Measurements from ENCODE around the gene ENPP3. TPM values are rescaled to one million over a fixed set of nuclear protein-coding genes. Genes with fewer than 3 reads are reported as not detected.

The ENPP3 gene
- total and polyA plus RNA-seq, 2 of the 13 experiments (the other 11 are each of a cell fraction or from before 2014, with no cell fraction given): 40.0 to 75.4 TPM

DNA sequence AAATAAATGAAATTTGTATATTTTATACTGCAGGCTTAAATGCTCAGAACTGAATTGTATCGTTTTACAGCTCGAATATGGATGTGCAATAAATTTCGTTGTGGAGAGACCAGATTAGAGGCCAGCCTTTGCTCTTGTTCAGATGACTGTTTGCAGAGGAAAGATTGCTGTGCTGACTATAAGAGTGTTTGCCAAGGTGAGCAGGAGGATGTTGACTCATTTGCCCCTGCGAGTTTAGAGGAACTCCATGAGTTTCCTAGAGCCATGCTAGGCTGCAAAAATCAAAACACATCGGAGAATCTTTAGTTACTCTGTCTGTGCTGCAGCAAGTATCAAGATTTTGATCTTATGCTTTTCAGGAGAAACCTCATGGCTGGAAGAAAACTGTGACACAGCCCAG is 15.4 kb downstream of the ENPP3 start:
- DNase-seq (ENCODE audit: low spot score): no peak
- BruUV-seq (replicated peaks): no TSS peak
- Histone ChIP-seq H3K4me2 (ENCODE audit: low read depth, low read length) (no peak overlapping the region), H3K9me3 (ENCODE audit: low read length) (no peaks in the 10 kb centered on the region), H3K27me3 (ENCODE audit: control insufficient read depth in 1 of 2, insufficient read depth in 2 of 2, low read length in 2 of 2) (no peaks in the 10 kb centered on the region), H2AFZ (ENCODE audit: low read length) (no peak overlapping the region), H3K36me3 (replicated peaks in 1 of 2; ENCODE audit: control insufficient read depth in 1 of 2, insufficient read depth in 2 of 2, low read length in 2 of 2) (peaks cover 36 to 82% of the 10 kb centered on the region in 2 experiments), H3K4me1 (ENCODE audit: insufficient read depth, low read length) (no peaks in the 10 kb centered on the region), H4K20me1 (ENCODE audit: insufficient read depth, low read length) (no peaks in the 10 kb centered on the region), H3K4me3 (replicated peaks in 1 of 3; ENCODE audit: insufficient read depth in 1 of 3, low read depth in 2 of 3, low read length in 3 of 3) (no peak overlapping the region), H3K79me2 (ENCODE audit: insufficient read depth, low read length) (no peaks in the 10 kb centered on the region), H3K9ac (ENCODE audit: insufficient read depth, low read depth, low read length) (no peak overlapping the region), H3K27ac (ENCODE audit: extremely low read length, insufficient read depth, low read length) (no peak overlapping the region)
- in situ Hi-C loops (cut with HindIII; ENCODE audit: extremely low pct_ligation_motif_present, low pct_unique_long_range_greater_than_20kb): no loop called here
- FAIRE-seq: no peak
- TF ChIP-seq, protein P1, sequence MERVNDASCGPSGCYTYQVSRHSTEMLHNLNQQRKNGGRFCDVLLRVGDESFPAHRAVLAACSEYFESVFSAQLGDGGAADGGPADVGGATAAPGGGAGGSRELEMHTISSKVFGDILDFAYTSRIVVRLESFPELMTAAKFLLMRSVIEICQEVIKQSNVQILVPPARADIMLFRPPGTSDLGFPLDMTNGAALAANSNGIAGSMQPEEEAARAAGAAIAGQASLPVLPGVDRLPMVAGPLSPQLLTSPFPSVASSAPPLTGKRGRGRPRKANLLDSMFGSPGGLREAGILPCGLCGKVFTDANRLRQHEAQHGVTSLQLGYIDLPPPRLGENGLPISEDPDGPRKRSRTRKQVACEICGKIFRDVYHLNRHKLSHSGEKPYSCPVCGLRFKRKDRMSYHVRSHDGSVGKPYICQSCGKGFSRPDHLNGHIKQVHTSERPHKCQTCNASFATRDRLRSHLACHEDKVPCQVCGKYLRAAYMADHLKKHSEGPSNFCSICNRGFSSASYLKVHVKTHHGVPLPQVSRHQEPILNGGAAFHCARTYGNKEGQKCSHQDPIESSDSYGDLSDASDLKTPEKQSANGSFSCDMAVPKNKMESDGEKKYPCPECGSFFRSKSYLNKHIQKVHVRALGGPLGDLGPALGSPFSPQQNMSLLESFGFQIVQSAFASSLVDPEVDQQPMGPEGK (CRISPR knock-in tag; IDR thresholded peaks at IDR 0.05): no peak
- no peak for TF ChIP-seq ATF7-NPFF (CRISPR knock-in tag; IDR thresholded peaks at IDR 0.05; ENCODE audit: low read depth)
- no peak for TF ChIP-seq ZNF34 (CRISPR knock-in tag; IDR thresholded peaks at IDR 0.05; ENCODE audit: borderline replicate concordance)
- TF ChIP-seq ELF4 (CRISPR knock-in tag; IDR thresholded peaks at IDR 0.05; ENCODE audit: borderline replicate concordance): no peak
- no peak for TF ChIP-seq ZNF44 (CRISPR knock-in tag; IDR thresholded peaks at IDR 0.05)
- TF ChIP-seq, protein P2, sequence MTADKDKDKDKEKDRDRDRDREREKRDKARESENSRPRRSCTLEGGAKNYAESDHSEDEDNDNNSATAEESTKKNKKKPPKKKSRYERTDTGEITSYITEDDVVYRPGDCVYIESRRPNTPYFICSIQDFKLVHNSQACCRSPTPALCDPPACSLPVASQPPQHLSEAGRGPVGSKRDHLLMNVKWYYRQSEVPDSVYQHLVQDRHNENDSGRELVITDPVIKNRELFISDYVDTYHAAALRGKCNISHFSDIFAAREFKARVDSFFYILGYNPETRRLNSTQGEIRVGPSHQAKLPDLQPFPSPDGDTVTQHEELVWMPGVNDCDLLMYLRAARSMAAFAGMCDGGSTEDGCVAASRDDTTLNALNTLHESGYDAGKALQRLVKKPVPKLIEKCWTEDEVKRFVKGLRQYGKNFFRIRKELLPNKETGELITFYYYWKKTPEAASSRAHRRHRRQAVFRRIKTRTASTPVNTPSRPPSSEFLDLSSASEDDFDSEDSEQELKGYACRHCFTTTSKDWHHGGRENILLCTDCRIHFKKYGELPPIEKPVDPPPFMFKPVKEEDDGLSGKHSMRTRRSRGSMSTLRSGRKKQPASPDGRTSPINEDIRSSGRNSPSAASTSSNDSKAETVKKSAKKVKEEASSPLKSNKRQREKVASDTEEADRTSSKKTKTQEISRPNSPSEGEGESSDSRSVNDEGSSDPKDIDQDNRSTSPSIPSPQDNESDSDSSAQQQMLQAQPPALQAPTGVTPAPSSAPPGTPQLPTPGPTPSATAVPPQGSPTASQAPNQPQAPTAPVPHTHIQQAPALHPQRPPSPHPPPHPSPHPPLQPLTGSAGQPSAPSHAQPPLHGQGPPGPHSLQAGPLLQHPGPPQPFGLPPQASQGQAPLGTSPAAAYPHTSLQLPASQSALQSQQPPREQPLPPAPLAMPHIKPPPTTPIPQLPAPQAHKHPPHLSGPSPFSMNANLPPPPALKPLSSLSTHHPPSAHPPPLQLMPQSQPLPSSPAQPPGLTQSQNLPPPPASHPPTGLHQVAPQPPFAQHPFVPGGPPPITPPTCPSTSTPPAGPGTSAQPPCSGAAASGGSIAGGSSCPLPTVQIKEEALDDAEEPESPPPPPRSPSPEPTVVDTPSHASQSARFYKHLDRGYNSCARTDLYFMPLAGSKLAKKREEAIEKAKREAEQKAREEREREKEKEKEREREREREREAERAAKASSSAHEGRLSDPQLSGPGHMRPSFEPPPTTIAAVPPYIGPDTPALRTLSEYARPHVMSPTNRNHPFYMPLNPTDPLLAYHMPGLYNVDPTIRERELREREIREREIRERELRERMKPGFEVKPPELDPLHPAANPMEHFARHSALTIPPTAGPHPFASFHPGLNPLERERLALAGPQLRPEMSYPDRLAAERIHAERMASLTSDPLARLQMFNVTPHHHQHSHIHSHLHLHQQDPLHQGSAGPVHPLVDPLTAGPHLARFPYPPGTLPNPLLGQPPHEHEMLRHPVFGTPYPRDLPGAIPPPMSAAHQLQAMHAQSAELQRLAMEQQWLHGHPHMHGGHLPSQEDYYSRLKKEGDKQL (CRISPR knock-in tag; IDR thresholded peaks at IDR 0.05; ENCODE audit: low read depth): no peak
- TF ChIP-seq, protein P3, sequence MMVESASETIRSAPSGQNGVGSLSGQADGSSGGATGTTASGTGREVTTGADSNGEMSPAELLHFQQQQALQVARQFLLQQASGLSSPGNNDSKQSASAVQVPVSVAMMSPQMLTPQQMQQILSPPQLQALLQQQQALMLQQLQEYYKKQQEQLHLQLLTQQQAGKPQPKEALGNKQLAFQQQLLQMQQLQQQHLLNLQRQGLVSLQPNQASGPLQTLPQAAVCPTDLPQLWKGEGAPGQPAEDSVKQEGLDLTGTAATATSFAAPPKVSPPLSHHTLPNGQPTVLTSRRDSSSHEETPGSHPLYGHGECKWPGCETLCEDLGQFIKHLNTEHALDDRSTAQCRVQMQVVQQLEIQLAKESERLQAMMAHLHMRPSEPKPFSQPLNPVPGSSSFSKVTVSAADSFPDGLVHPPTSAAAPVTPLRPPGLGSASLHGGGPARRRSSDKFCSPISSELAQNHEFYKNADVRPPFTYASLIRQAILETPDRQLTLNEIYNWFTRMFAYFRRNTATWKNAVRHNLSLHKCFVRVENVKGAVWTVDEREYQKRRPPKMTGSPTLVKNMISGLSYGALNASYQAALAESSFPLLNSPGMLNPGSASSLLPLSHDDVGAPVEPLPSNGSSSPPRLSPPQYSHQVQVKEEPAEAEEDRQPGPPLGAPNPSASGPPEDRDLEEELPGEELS (CRISPR knock-in tag; IDR thresholded peaks at IDR 0.05): no peak
- TF ChIP-seq ZKSCAN1 (IDR thresholded peaks at IDR 0.05; ENCODE audit: low read length): no peak
- CTCF ChIA-PET (ENCODE audit: low intra/inter-chr PET ratio, low total read pairs): no interaction called here
- POLR2A ChIA-PET: interaction anchor here (0.9 kb wide), 1 partner anchor 13 kb away, joined by 3 read pairs; no protein-coding TSS in a partner anchor
- no peak for ATAC-seq
- 83% methylated on average over 5 of the region's 5 CpGs for WGBS (ENCODE audit: low lambda C conversion rate)
- intact Hi-C loops (cut with micrococcal nuclease; ENCODE audit: unreplicated experiment): no loop called here
